Sigmoid colon (tissue), 7 donors: ENCODE data around the gene HDAC2. TPM values are rescaled to one million over a fixed set of nuclear protein-coding genes. Genes with fewer than 3 reads are reported as not detected.

Source experiments
- DNase-seq: peaks from one replicate; pipeline ENCODE4 v3.0.0-alpha.2; 2019
- H3K27ac ChIP-seq, 4 donors: fragments of 200-600 bp; sonication (generic); one replicate each; pipeline ENCODE4 v1.5.1; 2016 to 2019; ENCODE audit warnings: mild to moderate bottlenecking in 1 of 4
- H3K27me3 ChIP-seq, 3 donors: fragments of 200-600 bp; sonication (generic); one replicate each; pipeline ENCODE4 v1.5.1; 2019; ENCODE audit warnings: mild to moderate bottlenecking in 1 of 3
- H3K36me3 ChIP-seq, 4 donors: fragments of 200-600 bp; sonication (generic); one replicate each; pipeline ENCODE4 v1.5.1; 2016 to 2019
- H3K4me1 ChIP-seq, 4 donors: fragments of 200-600 bp; sonication (generic); one replicate each; pipeline ENCODE4 v1.5.1; 2017 to 2019
- H3K4me3 ChIP-seq, 4 donors: fragments of 200-600 bp; sonication (generic); one replicate each; pipeline ENCODE4 v1.5.1; 2017 to 2019; ENCODE audit warnings: mild to moderate bottlenecking in 2 of 4, moderate library complexity in 1 of 4
- H3K9me3 ChIP-seq, 4 donors: fragments of 200-600 bp in 3 of 4; sonication (generic) in 3 of 4; one replicate each; pipeline versions ENCODE4 v1.5.1 to v1.6.1; 2013 to 2019
- EP300 ChIP-seq, 4 donors: sonication (generic); formaldehyde crosslinking; IDR thresholded peaks; one replicate each; pipeline ENCODE4 v1.6.1; 2017; ENCODE audit warnings: antibody characterized with exemption in 4 of 4
- POLR2A ChIP-seq, 2 donors: fragments of 450-650 bp; IDR thresholded peaks; one replicate each; pipeline ENCODE4 v1.6.1; 2016; ENCODE audit warnings: antibody characterized with exemption in 2 of 2, mild to moderate bottlenecking in 2 of 2, moderate library complexity in 2 of 2
- POLR2AphosphoS5 ChIP-seq, 4 donors: sonication (generic); formaldehyde crosslinking; IDR thresholded peaks; one replicate each; pipeline ENCODE4 v1.6.1; 2017; ENCODE audit warnings: antibody characterized with exemption in 4 of 4
- WGBS, 2 donors: extraction: QIAGEN DNeasy Blood & Tissue Kit; methylation state at CpG; one replicate each; pipeline ENCODE4 v1.1.7; 2013; 5-methylcytosine and 5-hydroxymethylcytosine counted together
- intact Hi-C: fragments of 100-400 bp; cut with DNase I; formaldehyde crosslinking; loops from one replicate; pipeline ENCODE4 v1.15.1; 2023
- polyA plus RNA-seq, 3 donors: library from polyadenylated mRNA; stranded (reverse); fragments of 200-250 nt; gene quantifications; one replicate each; pipeline ENCODE4 v1.2.3, GENCODE V29; 2013
- total RNA-seq, 4 donors: library from RNA; depleted of rRNA; stranded (reverse); fragments of >200 nt; gene quantifications; one replicate each; pipeline ENCODE4 v1.1.0, GENCODE V29; 2016
- TF ChIP-seq, protein P1 (sequence below), 4 experiments: fragments of 450-650 bp in 3 of 4; fragments of 200-600 bp in 1 of 4; IDR thresholded peaks; one replicate each; pipeline ENCODE4 v1.5.1; 2016 to 2019; ENCODE audit warnings: antibody characterized with exemption in 4 of 4, mild to moderate bottlenecking in 3 of 4, moderate library complexity in 2 of 4
- donor health status: healthy with polysubstance abuse.
- donor health status: Bipolar disorder and iron deficiency.
- donor health status: healthy.

The HDAC2 gene
- total and polyA plus RNA-seq, 7 donors, result 44.4 to 71.7 (median 63.7) TPM

DNA sequence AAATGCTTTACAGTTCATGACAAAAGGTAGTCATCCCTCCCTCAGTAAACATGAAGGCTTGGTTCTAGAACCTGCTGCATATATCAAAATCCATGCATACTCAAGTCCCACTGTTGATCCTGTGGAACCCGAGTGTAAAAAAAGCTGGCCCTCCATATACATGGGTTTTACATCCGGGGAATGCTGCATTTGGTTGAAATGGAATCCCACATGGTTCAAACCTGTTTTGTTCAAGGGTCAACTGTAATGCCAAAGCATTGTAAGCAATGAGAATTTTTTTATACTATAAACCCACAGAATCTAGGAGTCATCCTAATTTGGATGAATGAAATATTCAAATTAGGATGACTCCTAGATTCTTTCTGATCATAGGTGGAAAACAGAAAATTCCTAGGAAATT lies 5.9 kb upstream of the HDAC2 start:
- intact Hi-C loops, result no loop called here

DNA sequence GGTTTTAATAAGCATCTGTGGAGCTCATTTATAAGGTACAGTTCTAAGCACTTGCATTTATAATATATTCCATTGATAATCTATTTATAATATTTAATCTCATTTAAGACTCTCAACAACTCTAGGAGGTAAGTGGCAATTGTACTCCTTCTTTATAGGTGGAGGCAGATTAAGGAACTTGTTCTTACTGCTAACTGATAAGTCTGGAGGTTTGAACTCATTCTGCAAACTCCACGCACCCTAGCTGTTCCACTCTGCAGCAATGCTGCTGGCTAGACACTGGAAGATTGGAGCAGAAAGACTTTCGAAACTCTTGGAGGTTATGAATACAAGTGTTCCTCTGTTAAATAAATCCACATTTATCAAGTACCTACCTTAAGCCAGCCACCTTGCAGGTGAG lies 793 bp upstream of the HDAC2 start:
- no peak for TF ChIP-seq POLR2A (IDR thresholded peaks at IDR 0.05)
- no peak for TF ChIP-seq POLR2AphosphoS5 (IDR thresholded peaks at IDR 0.05)
- TF ChIP-seq, protein P1, sequence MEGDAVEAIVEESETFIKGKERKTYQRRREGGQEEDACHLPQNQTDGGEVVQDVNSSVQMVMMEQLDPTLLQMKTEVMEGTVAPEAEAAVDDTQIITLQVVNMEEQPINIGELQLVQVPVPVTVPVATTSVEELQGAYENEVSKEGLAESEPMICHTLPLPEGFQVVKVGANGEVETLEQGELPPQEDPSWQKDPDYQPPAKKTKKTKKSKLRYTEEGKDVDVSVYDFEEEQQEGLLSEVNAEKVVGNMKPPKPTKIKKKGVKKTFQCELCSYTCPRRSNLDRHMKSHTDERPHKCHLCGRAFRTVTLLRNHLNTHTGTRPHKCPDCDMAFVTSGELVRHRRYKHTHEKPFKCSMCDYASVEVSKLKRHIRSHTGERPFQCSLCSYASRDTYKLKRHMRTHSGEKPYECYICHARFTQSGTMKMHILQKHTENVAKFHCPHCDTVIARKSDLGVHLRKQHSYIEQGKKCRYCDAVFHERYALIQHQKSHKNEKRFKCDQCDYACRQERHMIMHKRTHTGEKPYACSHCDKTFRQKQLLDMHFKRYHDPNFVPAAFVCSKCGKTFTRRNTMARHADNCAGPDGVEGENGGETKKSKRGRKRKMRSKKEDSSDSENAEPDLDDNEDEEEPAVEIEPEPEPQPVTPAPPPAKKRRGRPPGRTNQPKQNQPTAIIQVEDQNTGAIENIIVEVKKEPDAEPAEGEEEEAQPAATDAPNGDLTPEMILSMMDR (IDR thresholded peaks at IDR 0.05), result no peak
- TF ChIP-seq EP300 (IDR thresholded peaks at IDR 0.05), result no peak
- 20 to 60% methylated on average over 2 of the region's 2 CpGs for WGBS, 2 donors
- Histone ChIP-seq H3K9me3 (no peaks in the 10 kb centered on the region), H3K4me3 (peak overlapping the region; percentile 80 to 98 (median 83)), H3K27ac (peak overlapping the region; percentile 87 to 99 (median 94)), H3K4me1 (peaks cover 0 to 38% (median 32%) of the 10 kb centered on the region in 4 donors), H3K36me3 (no peaks in the 10 kb centered on the region), H3K27me3 (no peaks in the 10 kb centered on the region)
- intact Hi-C loops, result no loop called here
- DNase-seq, result no peak

More for the DNA sequence above, 5.9 kb upstream of the HDAC2 start:
- WGBS, 2 donors, result 93 to 98% methylated on average over 2 of the region's 2 CpGs
- H3K36me3 ChIP-seq, result no peaks in the 10 kb centered on the region
- H3K4me1 ChIP-seq, result peaks cover 0 to 4% (median 2%) of the 10 kb centered on the region in 4 donors
- no peak for DNase-seq
- no peak overlapping the region for H3K4me3 ChIP-seq
- no peaks in the 10 kb centered on the region for H3K9me3 ChIP-seq
- no peaks in the 10 kb centered on the region for H3K27me3 ChIP-seq
- TF ChIP-seq POLR2AphosphoS5 (IDR thresholded peaks at IDR 0.05) (no peak), POLR2A (IDR thresholded peaks at IDR 0.05) (no peak), EP300 (IDR thresholded peaks at IDR 0.05) (no peak)
- TF ChIP-seq, protein P1 (IDR thresholded peaks at IDR 0.05), result no peak
- H3K27ac ChIP-seq, result no peak overlapping the region

DNA sequence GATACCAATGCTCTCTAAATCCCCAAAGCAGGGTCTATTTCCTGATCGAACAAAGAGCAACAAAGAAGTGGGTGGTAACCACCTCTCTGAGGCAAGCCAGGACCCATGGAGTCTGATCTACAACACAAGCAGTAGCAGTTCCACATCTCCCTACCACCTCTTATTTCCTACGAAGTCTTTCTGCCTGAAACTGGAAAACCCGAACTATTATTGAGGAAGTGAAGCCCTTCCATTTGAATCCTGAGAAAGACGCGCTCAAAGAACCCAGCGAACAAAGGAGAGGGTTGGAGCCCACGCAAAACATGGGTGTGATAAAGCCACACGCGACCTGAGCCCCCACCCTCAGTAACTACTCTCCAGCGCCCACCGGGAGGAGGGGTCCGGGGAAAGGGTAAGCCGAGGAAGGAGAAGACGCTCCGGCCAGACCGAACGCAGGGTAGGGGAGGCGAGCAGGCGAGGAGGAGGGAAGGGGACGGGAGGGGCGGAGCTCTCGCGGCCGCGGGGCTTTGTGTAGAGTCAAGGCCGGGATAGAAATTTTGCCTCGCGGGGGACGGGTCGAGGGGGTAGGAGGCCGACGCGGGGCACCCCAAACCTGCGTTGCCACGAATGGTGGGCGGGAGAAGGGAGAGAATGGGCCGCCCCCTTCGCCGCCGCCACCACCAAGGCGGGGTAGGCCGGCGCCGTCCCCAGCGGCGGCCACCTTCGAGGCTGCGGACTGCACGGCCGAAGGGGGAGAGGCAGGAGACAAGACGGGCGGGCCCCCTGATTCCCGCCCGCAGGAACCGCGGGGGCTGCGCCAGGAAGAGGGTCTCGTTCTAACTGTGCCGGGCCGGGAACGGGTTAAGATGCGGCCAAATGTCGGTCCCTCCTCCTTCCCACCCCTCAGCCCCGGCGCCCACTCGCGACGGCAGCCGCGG lies 802 bp downstream of the HDAC2 start:
- H3K4me3 ChIP-seq, result peak overlapping the region; percentile 80 to 98 (median 83)
- intact Hi-C loops, result no loop called here
- whole genome bisulfite sequencing, 2 donors, result 0 to 1% methylated on average over 70 of the region's 70 CpGs
- peak overlapping the region; percentile 87 to 99 (median 94) for H3K27ac ChIP-seq
- H3K27me3 ChIP-seq, result no peaks in the 10 kb centered on the region
- TF ChIP-seq EP300 (IDR thresholded peaks at IDR 0.05) (no peak), POLR2A (IDR thresholded peaks at IDR 0.05) (no peak), POLR2AphosphoS5 (IDR thresholded peaks at IDR 0.05) (no peak)
- TF ChIP-seq, protein P1 (IDR thresholded peaks at IDR 0.05), result no peak
- peaks cover 0 to 48% (median 36%) of the 10 kb centered on the region in 4 donors for H3K4me1 ChIP-seq
- DNase-seq, result peak; percentile 77
- H3K36me3 ChIP-seq, result no peaks in the 10 kb centered on the region
- H3K9me3 ChIP-seq, result no peaks in the 10 kb centered on the region

DNA sequence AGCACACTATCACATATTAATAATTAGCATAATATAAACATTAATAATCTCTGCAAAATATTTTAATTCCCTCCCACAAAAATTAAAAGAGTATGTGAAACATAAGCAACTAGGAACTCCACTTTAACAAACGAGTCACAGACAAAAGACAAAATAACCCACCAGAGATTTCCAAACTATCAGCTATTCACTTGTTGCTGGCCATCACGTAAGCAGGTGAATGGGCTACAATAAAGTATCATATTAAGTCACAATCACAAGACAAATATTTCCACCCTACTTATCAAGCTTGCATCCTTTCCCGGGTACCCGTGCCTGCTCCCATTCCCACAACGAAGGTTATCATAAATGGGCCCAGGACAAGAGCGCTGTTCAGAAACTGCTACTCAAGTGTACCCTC lies 2.5 kb downstream of the HDAC2 start:
- no peaks in the 10 kb centered on the region for H3K9me3 ChIP-seq
- 26 to 67% methylated on average over 6 of the region's 6 CpGs for WGBS, 2 donors
- H3K4me3 ChIP-seq, result no peak overlapping the region

More for the DNA sequence above, 2.5 kb downstream of the HDAC2 start:
- Histone ChIP-seq H3K4me1 (peaks cover 0 to 56% (median 44%) of the 10 kb centered on the region in 4 donors), H3K27ac (no peak overlapping the region), H3K27me3 (no peaks in the 10 kb centered on the region), H3K36me3 (no peaks in the 10 kb centered on the region)
- TF ChIP-seq, protein P1 (IDR thresholded peaks at IDR 0.05), result no peak
- TF ChIP-seq EP300 (IDR thresholded peaks at IDR 0.05), result no peak
- no peak for TF ChIP-seq POLR2A (IDR thresholded peaks at IDR 0.05)
- no peak for TF ChIP-seq POLR2AphosphoS5 (IDR thresholded peaks at IDR 0.05)
- DNase-seq, result no peak
- intact Hi-C loops, result no loop called here
